ENCODE measurements around the gene MYOCD.

DNA sequence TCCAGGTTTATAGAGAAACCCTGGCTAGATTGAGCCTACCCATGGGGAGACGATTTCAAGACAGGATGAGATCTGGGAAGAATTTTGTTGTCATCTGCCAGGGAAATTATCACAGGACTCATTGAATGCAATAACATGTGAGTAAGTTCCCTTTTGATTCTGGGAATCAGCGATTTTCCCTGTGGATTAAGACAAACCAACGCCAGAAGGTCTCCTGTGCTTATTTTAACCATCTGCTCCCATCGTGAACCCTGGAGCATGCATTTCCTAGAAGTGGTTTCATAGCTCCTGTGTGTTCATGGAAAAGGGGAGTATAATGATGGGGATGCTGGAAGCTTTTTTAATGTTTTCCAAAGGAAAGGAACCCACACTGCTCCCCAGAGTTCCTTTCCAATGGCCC lies 102.6 kb downstream of the MYOCD start:
- TF ChIP-seq, protein P1, sequence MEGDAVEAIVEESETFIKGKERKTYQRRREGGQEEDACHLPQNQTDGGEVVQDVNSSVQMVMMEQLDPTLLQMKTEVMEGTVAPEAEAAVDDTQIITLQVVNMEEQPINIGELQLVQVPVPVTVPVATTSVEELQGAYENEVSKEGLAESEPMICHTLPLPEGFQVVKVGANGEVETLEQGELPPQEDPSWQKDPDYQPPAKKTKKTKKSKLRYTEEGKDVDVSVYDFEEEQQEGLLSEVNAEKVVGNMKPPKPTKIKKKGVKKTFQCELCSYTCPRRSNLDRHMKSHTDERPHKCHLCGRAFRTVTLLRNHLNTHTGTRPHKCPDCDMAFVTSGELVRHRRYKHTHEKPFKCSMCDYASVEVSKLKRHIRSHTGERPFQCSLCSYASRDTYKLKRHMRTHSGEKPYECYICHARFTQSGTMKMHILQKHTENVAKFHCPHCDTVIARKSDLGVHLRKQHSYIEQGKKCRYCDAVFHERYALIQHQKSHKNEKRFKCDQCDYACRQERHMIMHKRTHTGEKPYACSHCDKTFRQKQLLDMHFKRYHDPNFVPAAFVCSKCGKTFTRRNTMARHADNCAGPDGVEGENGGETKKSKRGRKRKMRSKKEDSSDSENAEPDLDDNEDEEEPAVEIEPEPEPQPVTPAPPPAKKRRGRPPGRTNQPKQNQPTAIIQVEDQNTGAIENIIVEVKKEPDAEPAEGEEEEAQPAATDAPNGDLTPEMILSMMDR (IDR thresholded peaks at IDR 0.05), result no peak
- TF ChIP-seq, protein P2, sequence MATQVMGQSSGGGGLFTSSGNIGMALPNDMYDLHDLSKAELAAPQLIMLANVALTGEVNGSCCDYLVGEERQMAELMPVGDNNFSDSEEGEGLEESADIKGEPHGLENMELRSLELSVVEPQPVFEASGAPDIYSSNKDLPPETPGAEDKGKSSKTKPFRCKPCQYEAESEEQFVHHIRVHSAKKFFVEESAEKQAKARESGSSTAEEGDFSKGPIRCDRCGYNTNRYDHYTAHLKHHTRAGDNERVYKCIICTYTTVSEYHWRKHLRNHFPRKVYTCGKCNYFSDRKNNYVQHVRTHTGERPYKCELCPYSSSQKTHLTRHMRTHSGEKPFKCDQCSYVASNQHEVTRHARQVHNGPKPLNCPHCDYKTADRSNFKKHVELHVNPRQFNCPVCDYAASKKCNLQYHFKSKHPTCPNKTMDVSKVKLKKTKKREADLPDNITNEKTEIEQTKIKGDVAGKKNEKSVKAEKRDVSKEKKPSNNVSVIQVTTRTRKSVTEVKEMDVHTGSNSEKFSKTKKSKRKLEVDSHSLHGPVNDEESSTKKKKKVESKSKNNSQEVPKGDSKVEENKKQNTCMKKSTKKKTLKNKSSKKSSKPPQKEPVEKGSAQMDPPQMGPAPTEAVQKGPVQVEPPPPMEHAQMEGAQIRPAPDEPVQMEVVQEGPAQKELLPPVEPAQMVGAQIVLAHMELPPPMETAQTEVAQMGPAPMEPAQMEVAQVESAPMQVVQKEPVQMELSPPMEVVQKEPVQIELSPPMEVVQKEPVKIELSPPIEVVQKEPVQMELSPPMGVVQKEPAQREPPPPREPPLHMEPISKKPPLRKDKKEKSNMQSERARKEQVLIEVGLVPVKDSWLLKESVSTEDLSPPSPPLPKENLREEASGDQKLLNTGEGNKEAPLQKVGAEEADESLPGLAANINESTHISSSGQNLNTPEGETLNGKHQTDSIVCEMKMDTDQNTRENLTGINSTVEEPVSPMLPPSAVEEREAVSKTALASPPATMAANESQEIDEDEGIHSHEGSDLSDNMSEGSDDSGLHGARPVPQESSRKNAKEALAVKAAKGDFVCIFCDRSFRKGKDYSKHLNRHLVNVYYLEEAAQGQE (IDR thresholded peaks at IDR 0.05; ENCODE audit: insufficient read depth in 1 of 2, low read depth in 2 of 2, low read length in 1 of 2), result no peak
- no peak for TF ChIP-seq POLR2AphosphoS5 (IDR thresholded peaks at IDR 0.05; ENCODE audit: low read depth, low read length)

Measured in Panc1 (cell line).